SIG-M5 treated with dmso at 0.1 percent for 504 hours (cell line): ENCODE measurements around the gene TREML2.
"Not testable (repeated sequence)": the region's sequence is repeated elsewhere in the genome, so short reads cannot be mapped to it uniquely, and the experiment has no call there.

Experiments used
- DNase-seq: peaks from one replicate; lab custom pipeline; 2025; ENCODE audit not compliant: unreplicated experiment; lab: John Stamatoyannopoulos, UW

The TREML2 gene

DNA sequence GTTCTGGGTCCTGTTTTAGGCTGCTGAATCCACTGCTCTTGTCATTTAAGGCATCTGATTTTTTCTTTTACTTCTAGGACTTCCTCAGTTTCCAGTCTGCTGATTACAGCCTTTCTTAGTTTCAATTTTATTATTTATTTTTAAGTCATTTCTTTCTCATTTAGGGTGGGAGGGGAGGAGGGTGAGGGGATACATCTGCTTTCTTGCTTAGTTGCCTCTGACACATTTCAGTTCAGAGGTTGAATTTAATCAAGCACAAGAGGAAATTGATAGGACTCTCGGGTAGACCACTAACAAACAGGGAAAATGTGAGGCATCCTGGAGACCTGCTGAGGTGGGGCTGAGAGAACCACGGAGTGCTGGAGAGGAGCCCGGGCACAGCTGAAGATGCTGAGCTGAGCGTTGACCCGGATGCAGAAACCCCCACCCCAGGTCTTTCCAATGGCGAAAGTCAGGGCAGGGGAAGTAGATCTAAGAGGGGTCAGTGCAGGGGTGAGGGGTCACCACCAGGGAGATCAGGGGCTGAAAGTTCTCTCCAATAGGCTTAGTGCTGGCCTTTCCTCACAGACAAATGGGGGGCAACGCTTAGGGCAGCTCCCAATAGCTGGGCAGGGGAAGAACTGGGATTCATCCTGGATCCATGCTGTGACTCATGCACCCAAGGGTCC is 7.6 kb upstream of the TREML2 start:
- DNase-seq = no peak

DNA sequence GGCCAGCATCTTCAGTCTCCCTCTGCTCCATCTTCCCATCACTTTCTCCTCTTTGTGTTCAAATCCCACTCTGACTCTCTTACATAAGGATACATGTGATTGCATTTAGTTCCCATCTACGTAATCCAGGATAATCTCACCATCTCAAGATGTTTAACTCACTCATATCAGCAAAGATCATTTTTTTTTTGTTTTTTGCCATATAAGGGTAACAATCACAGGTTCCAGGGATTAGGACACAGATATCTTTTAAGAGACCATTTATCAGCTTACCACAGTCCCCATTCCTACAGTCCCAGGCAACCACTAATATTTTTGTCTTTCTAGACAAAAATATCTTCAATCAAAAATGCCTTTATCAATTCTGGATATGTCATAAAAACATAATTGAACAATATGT is 3.2 kb upstream of the TREML2 start:
- no peak for DNase-seq

DNA sequence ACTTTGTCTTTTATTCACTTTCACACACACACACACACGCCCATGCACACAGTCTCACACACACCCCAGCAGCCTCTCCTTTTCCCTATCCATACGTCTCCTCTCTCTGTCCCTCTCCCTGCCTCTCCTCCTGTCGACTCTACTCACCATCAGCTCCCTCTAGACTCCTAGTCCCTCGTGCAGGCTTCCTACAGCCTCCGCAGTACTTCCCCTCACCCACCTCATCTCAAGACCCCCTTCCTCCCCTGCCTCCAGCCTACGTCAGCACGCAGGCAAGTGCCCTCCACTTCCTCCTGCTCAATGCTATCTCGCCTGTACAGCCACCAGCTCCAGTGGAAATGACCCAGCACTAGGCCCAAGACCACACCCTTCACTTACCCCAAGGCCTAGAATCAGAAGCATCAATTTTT is 820 bp upstream of the TREML2 start:
- no peak for DNase-seq

DNA sequence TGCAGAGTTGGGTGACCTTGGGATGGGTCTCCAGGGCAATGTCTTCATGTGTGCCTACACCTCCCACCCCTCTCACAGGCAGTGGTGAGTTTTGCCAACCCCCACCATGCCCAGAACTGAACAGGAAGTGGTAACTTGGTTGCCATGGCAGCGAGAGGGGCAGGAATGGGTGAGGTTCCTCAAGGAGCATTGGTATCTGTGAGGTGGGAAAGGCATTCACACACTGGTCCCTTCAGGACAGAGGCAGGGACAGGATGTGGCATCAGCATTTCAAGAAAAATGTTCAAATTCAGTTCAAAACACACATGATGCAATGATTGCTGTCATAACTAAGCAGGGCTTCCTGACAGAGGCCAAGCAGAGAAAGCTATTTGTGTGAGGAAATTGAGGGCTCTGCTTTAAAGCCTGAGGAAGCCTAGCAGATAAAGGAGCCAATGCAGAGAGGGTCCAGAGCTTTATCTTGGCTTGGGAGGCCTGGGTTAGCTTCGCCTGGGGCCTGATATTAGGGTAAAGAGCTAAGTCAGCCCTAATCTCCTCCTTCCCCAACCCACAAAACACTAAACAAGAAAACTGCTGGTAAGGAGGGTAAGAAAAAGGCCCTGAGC is 551 bp downstream of the TREML2 start:
- peak; percentile 90 for DNase-seq

DNA sequence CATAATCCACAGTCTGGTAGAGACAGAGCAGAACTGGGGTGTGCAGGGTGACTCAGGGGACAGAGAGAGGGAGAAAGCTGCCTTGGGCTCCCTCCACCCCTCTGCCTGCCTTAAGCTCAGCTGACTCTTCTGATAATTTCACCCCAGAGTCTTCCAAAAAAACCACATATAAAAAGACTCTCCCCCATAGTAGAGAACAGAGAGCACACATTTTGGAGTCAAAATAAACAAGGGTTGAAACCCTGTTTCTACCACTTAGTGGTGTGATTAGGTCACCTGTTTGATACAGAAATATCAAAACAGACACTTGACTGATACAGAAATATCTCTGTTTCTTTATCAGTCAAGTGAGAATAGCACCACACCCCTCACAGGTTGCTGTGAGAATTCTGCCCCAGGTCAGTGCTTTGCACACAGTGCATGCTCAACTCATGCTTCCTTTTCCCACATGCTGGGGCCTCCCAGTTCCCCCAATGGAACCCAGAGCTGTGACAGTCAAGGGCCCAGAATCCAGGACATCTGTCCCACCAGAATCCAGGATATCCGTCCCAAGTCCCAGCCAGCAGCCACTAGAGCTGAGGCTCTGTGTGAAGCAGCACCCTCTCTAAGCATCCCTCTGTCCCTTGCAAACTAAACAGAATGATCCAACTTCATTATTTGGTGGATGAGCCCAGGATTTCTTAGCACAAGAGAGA is 1.2 kb downstream of the TREML2 start:
- peak; percentile 1 for DNase-seq

DNA sequence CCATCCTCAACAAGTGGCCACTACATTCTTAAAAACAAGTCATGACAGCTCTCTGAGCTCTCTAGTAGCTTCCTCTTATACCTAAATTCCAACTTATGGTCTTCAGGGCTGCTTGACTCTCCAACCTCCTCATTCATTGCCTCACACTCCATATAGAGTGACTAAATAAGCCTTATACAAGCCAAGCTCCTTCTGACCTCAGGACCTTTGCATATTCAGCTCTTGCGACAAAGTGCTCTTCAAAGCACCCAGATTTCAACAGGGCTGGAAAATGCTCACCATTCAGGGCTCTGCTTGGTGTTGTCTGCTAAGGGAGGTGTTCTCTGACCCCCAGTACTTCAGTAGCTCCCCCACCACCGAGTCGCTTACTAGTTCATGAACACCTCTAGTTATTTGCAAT is 3.7 kb downstream of the TREML2 start:
- DNase-seq = no peak

DNA sequence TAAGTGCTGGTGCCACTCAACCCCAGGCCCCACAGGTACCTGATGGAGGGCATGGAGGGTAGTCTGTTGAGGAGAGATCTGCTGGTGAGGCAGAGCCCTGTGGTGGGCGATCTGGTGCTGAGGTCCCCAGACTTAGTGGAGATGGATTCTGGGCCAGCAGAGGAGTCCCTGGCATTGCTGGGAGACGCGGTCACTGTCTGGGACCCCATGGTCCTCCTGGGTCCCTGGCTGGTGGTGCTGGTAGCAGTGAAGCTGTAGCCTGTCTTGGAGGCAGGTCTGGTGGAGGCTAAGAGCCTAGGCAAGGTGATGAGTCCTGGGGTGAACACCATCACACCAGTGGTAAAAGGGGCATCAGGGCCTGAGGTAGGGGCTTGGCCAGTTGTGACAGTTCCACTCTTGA is 6.6 kb downstream of the TREML2 start:
- no peak for DNase-seq

DNA sequence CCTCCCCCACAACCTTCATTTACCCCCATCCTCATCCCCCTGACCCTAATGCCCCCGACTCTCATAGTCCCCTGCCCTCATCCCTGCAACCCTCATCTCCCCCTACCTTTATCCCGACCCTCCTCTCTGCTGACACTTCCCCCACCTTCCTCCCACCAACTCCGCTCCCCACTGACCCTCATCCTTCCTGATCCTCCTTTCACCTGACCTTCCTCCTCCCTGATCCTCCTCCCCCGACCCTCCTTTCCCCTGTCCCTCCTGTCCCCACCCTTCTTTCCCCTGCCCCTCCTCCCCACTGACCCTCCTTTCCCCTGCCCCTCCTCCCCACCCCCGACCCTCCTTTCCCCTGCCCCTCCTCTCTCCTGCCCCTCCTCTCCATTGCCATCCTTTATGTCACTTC is 7.1 kb downstream of the TREML2 start:
- DNase-seq = no peak

DNA sequence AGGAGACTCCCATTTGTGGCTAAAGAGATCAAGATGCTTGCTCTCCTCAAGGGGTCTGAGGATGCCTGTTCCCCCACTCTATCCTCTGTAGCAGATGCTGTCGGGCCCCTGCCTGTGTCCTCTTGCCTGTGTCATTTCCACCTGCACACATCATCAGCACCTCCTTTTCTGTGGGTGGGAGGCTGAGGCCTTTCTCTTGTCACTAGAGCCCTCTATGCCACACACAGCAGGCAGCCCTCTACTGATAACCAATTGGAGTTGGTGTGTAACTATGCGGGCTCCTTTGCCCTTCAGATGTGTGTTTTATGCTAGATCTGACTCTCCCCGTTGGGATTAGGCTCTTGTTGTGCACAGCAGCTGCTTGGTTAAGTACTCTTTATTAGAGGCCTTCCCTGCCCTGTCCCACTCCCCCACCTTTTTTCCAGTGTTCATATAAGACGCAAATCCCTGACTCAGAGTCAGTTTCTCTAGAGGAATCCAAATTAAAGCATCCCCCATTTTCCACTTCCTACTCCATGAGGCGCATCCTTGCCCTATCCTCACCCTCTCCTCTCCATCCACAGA is 7.7 kb downstream of the TREML2 start:
- DNase-seq = no peak

DNA sequence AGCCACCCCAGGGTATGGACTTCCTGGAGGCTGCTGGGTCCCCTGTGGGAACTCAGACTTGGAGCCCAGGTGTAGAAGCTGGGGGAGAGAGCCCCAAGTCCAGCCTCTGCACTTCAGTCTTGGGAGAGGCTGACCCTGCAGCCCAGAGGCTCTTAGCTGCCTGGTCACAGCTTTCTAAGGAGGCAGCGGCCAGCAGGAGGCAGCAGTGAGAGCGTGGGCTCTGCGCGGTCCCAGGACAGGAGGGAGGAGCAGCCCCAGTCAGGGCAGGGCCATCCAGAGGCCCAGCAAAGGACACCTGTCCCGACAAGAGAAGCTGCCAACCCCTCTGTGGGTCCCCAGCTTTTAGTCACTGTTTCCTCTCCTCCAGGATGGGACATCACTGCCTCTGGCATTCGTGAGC is 9.4 kb downstream of the TREML2 start:
- no peak for DNase-seq

DNA sequence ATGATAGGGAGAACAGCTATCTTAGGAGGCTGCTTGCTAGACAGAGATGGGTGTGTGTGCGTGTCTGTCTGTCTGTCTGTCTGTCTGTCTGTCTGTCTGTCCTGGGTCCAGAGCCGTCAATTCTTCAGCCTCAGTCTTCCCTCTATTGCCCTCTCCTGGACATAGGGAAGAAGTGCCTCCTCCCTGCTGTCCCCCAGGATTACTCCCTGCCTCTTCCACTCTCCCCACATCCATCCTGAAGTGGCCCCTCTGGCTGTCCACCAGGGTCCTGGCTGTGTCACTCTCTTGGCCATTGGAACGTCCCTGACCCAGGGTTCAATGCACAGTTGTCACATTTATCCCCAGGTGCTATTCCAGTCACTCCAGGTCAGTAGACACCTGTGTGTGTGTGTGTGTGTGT is 10.2 kb downstream of the TREML2 start:
- no peak for DNase-seq

DNA sequence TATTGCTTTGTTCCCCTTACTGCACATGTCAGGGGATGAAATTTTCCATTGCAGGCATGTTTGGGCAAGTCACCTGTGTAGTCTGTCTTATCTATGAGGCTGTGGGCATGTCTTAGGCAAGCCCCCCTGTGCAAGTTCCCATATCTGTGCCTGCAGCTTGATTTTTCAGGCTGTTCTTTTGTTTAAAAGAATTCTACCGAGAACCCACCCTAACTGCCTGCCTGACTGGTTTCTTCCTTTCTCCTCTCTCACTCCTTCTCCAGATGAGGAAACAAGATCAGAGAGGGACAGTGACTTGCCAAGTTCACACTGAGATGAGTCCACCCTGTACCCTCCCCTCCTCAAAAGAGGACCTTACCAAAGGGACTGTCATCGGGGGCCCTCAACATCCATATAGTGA is 11.0 kb downstream of the TREML2 start:
- DNase-seq = no peak

DNA sequence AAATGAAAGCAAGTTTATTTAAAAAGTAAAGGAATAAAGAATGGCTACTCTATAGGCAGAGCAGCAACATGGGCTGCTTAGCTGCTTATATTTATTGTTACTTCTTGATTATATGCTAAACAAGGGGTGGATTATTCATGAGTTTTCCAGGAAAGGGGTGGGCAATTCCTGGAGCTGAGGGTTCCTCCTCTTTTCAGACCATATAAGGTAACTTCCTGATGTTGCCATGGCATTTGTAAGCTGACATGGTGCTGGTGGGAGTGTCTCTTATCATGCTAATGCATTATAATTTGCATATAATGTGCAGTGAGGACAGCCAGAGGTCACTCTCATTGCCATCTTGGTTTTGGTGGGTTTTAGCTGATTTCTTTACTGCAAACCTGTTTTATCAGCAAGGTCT is 11.9 kb downstream of the TREML2 start:
- DNase-seq = not testable (repeated sequence)

DNA sequence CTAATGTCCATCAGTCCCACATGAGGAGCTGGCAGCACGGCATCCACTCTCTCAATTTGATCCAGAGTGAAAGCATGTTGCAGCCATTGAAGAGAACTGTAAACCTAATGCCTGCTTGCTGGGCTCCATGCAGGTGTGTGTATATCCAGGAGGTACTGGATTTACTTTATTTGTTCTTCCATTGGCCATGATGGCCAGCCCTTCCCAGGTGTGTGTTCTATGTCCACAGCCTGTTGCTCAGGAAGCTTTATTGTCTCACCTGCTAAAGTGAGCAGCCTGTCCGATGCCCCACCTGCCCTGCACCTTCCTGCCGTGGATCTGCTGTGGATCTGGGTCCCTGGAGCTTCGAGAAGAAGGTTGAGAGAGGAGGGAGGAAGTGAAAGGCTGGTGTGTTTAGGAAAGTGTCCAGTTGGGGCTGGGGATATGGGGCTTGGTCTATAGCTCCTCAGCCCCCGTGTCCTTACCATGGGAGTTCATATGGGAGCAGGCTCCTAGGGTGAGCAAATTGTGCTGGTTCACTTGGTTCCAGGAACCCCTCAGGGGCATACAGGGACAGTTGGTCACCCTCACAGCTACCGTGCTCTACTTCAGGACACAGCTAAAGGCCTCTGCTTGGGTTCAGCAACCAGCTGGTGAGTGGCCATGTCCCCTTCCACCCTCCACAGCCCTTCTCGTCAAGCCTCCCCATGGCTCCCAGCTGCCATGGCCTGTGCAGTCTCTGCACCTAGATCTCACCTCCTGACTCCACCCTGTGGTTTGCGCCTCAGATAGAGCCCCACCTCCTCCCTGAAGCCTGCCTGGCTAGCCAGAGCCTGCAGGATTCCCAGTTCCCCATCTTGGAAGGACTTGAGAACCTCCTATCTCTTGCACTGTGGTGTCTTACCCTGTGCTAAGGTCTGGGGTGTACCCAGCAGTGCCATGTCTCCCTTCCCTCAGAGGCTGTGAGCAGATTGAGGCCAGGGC is 12.7 kb downstream of the TREML2 start:
- DNase-seq = no peak

DNA sequence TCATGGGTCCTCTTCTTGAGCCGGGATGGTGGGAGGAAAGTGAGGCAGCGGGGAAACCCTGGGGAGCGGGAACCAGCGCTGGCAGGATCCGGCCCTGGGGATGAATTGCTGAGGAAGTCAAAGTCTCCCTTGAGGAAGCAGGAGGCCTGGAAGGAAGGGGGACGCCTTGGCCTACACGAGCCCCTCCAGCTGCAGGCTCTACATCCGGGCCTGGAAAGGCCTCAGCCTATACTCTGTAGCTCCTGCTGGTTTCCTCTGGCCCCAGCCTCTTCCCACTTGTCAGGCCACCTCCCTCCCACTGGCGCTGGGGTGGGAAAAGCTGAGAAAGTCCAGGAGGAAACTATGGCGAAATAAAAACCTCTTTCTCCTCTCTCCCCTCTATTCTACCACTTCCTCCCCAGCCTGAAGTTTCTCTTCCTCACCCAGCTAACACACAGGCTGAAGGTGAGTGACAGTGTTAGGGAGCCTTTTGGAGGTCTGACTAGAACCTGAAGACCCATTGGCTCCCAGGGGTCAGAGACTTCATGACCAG is 14.9 kb downstream of the TREML2 start:
- DNase-seq = no peak

DNA sequence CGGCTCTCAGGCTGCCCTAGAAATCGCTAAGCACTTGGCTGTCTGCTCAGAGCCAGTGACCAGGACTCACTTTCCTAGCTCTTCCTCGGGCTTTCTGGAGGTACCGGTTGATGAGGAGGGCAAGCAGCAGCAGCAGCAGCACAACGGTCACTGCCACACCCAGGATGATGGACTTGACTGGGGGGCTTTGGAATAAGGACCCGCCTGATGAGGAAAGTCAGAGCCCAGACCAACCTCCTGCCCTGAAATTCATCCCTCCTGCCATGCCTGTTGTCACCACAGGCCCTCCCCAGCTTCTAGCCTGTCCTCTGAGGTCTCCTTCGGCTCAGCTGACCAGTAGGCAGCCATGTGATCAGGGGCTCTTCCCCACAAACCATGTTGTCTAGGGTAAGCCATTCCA is 16.2 kb downstream of the TREML2 start:
- DNase-seq = no peak

DNA sequence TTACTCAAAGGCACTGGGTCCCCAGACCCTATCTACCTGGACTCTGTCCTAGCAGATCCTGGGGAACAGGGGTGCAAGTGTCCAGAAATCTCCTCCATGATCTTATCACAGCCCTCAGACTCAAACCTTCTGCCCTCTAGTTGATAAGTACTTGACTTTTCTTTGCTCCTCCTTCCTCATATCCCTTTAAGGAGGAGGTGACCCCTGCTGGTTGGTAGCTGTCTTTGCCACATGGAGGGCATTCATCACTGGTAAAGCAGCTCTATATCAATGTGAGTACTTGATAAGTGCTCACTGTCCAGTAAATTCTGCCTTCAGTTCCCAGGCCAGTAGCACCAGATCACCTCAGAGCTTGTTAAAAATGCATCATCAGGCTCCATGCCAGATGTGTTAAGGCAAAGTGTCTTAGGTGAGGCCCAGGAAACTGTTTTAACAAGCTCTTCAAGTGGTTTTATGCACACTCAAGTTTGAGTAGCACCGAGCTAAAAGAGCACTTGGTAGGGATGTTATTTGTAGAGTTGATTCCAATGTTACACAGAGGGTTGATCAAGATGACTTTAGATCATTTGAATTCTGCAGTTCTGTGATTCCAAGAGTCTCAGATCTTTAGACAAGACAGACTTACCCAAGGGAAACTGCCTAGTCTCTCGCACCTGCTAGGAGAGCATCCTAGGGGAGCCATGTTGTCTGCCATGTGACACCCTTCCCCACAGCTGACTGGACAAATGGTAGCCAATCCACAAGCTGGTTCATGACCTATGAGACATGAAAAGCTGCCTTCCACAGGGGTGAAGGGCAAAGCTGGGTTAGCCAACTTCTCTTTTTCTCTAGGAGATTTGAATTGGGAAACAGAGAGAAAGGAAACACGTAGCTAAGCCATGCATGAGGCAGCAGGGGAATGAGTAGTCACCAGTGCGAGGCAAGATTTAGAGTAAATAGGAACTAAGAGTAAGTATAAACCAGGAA is 18.6 kb downstream of the TREML2 start:
- peak; percentile 91 for DNase-seq

DNA sequence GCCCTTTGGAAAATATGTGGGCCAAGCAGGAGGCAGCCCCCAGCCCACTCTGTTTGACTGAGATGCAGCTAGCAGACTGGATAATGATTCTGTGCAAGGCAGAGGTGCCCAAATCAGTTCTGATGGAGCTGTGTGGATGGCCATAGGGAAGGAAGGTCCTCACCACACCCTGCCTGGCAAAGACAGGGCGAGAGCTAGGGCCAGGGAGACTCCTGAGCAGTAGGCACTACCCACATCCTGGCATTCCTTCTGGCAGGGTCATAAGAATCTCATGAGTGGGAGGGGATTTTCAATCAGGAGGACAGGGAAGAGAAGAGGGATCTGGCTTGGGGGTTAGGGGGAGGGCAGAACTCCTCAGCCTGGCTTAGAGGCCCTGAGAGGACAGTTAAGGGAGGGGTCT is 19.4 kb downstream of the TREML2 start:
- no peak for DNase-seq

DNA sequence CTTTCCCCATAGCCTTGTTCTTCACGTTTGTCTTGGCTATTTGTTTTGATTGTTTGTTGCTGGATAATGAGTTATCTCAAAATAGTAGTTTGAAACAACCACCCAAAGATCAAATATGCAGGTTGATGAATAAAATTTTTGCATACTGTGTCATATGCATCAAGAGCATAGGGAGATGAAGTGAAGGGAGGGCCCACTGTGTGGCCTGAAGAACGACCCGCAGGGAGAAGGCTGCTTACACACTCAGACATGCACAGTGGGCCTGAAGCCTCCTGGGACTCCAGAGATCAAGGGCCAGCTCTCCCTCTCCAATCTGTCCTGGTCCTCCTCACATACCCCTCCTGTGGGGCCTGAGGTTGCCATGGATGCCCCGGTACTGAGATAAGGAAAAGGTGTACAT is 21.8 kb downstream of the TREML2 start:
- DNase-seq = no peak

DNA sequence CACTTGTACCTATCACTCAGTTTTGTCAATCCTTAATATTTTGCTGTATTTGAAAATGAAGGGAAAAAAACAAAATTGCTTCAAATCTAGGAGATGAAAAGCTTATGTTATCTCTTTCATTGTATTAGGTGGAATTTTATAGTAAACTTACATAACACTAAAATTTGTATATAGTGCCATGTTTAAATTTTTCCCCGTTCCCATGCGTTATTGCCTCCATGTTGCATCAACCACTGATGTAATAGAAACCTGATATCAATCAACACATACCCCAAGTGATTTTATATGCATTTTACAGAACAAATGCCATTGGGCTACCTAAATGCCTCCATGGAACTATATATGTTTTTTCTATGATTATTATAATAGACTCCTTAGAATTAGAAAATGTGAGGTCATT is 23.3 kb downstream of the TREML2 start:
- DNase-seq = no peak
